Measurements from ENCODE around the gene ABHD17A.
"Not testable (repeated sequence)": the region's sequence is repeated elsewhere in the genome, so short reads cannot be mapped to it uniquely, and the experiment has no call there.

DNA sequence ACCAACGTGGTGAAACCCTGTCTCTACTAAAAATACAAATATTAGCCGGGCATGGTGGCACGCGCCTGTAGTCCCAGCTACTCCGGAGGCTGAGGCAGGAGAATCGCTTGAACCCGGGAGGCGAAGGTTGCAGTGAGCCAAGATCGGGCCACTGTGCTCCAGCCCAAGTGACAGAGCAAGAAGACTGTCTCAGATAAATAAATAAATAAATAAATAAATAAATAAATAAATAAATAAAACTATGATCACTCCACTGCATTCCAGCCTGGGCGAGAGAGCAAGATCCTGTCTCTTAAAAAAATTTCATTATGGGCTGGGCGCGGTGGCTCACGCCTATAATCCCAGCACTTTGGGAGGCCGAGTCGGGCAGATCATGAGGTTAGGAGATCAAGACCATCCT lies 1.1 kb upstream of the ABHD17A start:
- TF ChIP-seq CTCF, EZH2 (IDR thresholded peaks at IDR 0.05): not testable (repeated sequence)

Data from neural progenitor cell (in vitro differentiated cells).